ENCODE data around the gene ENTPD2.
"Not testable (repeated sequence)": the region's sequence is repeated elsewhere in the genome, so short reads cannot be mapped to it uniquely, and the experiment has no call there.

ENTPD2 gene

DNA sequence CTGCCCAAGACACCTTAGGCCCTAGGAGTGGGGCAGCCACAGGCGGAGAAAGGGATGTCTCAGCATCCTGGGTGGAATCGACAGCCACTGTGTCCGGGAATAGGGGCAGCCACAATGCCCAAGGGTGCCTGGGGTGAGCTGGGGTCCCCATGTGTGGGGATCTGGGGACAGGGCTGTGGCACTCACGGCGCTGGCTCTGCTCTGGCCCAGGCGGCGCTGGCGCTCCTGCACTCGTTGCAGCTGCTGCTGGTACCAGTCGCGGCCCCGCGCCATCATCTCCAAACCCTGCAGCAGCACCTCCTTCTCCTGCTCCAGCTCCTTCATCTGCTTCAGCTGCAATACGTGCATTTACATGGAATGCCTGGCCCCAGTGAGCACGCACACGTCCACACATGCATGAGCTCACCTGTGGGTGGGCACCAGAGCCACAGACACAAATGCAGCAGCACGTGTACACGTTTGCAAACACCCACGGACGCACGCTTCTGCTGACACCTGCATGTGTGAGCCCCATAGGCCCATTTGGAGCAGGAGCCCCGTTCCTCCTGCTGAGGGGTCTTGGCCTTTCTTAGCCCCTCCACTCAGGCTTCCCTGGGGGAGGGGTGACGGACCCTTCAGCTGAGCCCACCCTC lies 11.6 kb upstream of the ENTPD2 start:
- no peak for DNase-seq (ENCODE audit: low read depth in 1 of 2, low spot score in 1 of 2)

DNA sequence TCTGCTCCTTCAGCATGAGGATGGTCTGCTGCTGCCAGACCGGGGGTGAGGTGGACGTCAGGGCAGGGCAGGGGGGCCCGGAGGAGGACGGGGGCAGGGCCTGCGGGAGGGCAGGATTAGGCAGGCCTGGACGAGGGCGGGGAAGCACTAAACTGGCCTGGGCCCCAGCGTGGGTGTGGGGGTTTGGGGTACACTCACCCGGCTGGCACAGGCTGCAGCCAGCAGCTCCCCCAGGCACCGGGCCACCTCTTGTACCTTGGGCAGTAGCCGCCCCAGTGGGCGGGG lies 11.0 kb upstream of the ENTPD2 start:
- no peak for DNase-seq (ENCODE audit: low read depth in 1 of 2, low spot score in 1 of 2)

DNA sequence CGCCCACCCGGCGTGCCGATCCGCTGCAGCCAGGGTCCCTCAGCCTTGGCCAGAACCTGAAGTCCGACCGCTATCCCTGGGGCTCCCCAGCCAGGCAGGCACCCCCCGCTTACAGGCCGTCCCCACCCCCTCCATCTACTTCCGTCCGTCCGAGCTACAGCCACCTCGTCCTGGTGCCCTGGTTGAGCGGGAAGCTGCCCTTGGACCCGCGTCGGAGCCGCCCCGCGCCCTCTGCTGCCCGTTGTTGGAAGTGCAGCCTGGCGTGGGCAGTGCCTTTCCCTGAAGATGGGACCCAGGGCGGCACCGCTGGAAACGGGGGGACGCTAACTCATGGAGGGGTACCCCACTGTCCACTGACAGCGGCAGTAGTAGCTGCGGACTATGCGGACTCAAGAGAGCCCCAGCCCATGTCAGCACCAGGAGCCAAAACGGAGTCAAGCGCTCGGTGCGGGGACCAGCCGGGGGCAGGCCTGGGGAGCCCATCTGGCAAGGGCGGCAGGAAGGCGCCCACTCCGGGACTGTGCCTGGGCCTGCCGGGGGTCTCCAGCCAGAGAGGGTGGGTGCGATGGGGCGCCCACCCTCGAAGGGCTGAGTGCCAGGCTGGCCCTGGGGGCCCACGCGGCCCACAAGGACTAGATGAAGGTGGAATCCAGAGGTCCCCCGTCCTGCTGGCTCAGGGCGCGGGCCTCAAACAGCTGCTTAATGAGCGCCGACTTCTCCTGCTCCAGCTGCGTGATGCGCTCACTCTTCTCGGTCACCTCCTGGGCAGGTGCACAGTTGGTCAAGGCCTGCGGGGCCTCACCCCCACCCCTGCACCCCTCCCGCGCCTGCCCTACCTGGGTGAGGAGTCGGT lies 10.4 kb upstream of the ENTPD2 start:
- peak; percentile 31 to 59 for DNase-seq (ENCODE audit: low read depth in 1 of 2, low spot score in 1 of 2)

DNA sequence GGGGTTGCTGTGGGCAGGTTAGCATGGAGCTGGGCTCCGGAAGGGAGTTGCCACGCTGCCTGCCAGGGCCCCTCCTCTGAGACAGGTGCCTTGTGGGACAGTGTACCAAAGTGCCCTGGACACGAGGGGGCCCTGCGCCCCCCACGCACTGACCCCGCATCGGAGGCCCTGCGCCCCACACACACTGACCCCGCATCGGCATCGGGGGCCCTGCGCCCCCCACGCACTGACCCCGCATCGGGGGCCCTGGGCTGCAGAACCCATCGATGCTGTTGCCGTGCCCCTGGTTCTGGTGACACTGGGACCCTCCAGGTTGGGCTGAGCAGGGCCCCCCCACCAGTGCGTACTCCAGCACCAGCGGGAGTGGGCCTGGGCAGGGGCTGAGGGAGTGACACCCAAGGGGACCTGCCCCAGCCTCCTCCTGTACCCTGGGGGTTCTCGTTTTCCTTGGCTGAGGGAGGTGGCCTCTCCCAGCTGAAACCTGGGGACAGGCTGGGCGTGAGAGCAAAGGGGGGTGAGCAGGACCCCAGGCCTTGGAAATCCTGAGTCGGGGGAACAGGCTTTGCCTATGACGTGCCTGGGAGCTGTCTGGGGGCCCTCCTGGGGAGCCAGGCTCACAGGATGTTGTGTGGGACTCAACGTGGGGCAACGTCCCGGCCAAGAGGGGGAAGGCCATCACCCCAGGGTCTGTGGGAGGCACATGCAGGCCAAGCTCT lies 9.6 kb upstream of the ENTPD2 start:
- DNase-seq (ENCODE audit: low read depth in 1 of 2, low spot score in 1 of 2) = no peak

DNA sequence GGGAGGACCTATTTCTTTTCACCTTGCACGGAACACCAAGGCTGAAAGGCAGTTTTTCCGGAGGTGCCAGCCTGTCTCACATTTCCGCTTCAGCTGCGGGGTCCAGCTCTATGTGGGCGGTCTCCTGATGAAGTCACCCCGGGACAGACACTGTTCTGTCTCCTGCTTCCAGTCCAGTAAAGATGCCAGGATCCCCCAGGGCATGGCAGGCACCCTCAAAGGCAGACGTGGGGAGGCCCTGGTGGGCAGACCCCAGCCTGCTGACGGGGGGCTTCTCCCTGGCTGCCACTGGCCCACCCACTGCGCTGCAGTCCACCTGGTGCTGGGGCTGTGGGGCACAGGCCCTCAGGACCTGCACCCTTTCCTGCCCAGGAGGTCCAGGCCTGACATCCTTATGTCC lies 8.9 kb upstream of the ENTPD2 start:
- DNase-seq (ENCODE audit: low read depth in 1 of 2, low spot score in 1 of 2) = not testable (repeated sequence)

DNA sequence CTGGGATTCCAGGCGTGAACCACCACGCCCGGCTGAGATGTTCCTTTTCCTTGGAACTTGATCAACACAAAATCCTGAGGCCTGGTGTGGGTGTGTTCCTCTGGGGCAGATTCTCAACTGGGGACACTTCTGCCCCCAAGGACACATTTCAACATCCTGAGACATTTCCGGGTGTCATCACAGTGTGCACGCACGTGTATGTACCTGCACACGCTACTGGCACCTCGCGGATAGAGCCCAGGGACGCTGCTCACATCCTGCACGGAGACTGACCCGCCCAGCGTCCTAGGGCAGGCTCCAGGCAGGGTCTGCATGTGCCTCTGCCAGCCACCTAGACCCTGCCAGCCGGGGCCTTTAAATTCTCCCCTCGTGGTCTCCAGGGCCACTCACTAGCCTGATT lies 8.5 kb upstream of the ENTPD2 start:
- DNase-seq (ENCODE audit: low read depth in 1 of 2, low spot score in 1 of 2) = no peak

DNA sequence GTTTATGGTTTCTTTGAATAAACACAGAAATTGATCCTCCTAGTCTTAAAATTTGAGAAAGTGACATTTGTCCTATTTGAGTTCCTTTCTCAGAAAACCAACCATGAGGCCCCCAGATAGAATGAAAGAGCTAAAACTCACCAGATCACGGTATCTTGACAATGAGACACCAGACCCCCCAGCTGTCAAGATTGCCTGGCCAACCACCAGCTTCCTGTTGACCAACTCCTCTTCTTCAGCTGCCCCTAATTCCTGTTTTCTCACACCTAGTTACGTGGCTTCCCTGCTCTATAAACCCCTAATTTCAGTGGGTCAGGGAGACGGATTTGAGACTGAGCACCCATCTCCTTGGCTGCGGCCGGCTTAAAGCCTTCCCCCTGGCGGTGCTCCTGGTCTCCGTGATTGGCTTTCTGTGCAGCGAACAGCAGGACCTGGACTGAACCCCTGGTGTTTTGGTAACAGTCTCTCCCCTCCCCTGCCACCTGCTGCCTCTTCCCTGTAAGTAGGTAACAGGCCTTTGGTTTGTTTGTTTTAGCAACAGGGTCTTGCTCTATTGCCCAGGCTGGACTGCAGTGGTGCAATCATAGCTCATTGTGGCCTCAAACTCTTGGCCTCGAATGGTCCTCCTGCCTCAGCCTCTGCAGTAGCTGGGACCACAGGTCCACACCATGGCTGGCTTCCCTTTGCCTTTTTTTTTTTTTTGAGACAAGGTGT lies 4.8 kb upstream of the ENTPD2 start:
- DNase-seq (ENCODE audit: low read depth in 1 of 2, low spot score in 1 of 2) = no peak

DNA sequence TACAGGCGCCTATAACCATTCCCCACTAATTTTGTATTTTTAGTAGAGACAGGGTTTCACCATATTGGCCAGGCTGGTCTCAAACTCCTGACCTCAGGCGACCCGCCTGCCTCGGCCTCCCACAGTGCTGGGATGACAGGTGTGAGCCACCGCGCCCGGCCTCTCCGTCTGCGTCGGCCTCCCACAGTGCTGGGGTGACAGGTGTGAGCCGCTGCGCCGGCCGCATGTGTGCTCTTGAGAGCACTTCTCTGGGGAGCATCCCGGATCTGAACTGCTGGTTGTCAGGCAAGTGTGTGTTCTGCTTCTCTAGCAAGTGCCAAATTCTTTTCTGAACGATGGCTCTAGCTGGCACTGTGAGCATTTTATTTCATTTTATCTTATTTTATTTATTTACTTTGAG lies 3.7 kb upstream of the ENTPD2 start:
- DNase-seq (ENCODE audit: low read depth in 1 of 2, low spot score in 1 of 2) = no peak

DNA sequence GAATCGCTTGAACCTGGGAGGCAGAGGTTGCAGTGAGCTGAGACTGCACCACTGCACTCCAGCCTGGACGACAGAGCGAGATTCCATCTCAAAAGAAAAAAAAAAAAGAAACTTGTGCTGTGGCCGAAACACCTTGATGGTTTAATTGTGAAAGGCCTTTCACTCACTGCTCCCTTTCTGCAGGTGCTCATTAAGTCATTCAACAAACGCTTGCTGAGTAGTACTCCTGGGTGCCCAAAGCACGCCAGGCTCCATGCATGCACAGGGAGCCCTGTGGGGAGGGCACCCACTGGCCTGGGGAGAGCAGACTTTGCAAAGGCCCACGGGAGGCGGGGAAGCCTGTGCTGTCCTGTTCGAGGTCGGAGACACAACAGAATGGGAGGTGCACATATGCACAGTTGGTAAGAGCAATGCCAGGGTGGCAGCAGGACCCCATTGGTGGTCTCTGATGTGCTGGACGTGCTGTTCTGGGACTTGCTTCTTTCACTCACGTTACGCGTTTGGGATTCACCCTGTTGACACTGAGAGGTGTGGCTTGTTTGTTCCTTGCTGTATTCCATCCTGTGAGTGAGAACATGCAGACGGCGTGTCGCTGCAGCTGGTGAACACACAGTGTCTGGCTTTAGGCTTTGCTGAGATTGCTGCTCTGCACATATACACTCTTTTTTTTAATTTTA lies 3.0 kb upstream of the ENTPD2 start:
- DNase-seq (ENCODE audit: low read depth in 1 of 2, low spot score in 1 of 2) = no peak

DNA sequence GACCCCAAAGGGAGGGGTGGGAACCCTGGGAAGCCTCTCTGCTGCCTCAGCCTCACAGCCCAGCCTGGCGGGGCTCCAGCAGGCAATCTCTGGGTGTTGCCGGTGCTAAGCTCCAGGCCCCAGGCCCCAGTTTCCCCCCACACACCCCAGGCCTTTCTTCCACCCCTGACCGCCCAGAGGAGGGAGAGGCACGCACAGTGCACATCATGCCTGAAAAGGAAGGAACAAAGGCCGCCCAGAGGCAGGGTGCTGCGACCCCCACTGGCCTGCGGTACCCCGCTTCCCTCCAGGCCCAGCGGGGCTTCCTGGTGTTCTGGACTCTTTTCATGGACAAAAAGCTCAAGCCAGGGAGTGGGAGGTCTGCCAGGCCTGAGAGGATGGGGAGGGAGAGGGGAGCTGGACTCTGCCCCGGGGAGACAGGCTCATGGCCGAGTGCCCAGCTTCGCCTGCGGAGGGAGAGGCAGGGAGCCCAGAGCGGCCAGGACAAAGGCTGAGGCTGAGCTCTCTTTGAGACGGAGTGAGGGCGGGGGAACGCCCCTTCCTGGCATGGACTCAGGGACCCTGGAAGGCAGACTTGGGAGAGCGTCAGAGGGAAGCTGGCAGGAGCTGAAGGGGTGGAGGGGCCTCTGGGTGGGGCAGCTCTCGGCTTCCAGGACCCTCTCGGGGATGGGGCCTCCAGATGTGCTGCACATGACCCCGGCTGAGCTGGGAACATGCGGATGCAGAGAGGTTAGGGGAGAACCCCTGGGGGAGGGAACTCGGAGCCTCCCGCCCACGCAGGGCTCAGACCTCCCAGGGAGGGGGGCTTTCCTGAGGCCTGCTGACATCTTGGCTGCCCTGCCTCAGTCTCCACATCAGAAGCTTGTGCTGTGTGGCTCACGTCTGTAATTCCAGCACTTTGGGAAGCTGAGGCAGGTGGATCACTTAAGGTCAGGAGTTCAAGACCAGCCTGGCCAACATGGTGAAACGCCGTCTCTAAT lies 1.8 kb upstream of the ENTPD2 start:
- no peak for DNase-seq (ENCODE audit: low read depth in 1 of 2, low spot score in 1 of 2)

DNA sequence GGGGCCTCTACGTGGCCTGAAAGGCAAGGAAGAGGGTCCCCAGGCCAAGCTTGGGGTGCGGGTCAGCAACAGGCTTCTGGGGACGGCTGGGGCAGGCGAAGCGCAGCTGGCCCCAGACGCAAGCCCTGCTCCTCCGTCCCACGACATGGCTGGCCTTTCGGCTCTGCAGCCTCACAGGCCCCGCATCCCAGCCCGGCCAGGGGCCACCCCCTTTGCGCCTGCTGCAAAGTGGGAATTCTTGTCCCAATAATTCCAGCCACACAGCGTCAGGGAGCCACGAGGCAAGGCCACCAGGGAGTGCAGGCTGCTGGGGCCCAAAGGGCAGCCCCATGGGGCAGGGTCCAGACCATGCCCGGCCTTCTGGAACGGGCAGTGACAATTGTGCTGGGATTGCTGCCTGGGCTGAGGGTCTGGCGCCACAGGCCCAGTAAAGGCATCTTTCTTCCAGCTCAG lies 1.1 kb upstream of the ENTPD2 start:
- no peak for DNase-seq (ENCODE audit: low read depth in 1 of 2, low spot score in 1 of 2)

DNA sequence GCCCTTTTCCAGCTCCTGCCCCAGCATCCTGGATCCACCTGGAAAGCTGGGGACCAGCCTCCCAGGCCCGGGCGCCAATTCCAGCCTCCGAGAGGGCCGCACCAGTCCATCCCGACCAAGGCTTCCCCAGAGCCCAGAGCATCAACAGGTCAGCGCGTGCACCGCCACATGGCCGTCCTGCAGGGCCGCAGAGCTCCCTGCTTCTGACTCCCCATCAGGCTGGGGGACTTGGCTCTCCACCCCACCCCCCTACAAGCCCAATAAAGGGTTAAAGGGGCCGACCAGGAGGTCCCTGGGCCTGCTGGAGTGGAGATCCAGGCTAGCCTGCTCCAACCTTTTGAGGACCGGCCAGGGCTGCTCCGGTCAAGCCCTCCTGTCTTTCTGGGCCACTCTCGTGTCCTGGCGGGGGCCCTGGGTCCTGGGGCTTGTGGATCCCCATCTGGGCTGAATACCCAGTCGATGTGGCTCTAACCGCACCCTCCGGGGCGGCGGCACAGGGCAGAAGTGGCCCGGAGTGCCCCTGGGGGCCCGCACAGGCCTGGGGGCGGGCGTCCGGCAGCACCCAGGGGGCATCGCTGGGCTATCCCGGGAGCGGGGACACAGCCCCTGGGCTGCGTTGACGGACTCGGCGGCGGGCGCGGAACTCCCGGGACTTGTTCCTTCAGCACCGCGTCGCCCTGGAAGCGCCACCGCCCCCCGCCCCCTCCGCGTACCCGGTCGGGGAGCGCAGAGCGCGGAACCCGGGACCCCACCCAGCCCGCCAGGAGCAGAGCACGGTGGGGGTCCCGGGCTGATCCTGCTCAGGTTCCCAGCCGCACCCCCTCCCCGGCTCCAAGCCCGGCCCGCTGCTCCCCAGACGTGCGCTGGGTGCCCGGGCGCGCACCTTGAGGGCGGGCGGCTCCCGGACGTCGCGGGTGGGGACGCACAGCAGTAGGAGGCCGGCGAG lies 590 bp downstream of the ENTPD2 start:
- no peak for DNase-seq (ENCODE audit: low read depth in 1 of 2, low spot score in 1 of 2)

DNA sequence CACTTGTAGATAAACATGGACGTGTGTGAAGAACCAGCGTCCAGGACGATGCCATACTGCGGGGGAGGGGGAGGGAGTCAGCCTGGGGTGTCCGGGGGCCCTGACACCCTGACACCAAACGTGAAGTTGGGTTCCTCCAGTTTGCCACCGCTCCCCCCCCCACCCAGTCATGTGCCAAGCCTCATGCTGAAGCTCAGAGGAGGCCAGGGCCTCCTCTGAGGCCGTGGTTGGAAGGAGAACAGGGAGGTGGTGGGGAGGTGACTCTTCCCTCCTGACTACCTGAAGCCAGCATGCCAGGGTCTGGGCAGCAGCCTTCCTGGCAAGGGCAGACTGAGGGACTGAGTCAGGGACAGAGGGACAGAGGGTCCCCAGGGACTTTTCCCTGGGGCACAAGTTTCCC lies 1.6 kb downstream of the ENTPD2 start:
- DNase-seq (ENCODE audit: low read depth in 1 of 2, low spot score in 1 of 2) = no peak

DNA sequence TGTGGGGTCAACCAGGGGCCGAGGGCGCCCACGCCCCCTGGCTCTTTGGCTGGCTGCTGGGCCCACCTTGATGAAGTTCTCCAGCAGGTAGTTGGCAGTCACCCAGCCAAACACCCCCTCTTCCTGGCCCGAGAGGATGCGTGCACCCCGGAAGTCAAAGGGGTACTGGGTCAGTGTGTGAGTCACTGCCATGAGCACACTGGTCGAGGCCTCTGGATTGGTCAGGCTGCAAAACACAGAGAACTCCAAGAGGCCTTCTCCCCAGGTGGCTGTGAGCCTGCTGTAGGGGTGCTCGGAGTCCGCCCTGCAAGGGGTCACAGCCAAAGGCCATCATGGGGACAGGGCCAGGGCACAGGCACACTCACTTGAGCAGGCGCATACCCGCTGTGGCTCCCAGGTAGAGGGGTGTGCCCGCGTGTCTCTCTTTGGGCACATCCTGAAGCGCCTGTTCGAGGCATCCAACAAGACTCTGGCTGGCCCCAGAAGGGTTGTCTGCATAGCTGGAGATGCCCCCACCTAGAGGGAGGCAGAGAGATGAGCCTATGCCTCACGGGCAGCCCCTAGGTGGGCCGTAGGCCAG lies 2.6 kb downstream of the ENTPD2 start:
- no peak for DNase-seq (ENCODE audit: low read depth in 1 of 2, low spot score in 1 of 2)

DNA sequence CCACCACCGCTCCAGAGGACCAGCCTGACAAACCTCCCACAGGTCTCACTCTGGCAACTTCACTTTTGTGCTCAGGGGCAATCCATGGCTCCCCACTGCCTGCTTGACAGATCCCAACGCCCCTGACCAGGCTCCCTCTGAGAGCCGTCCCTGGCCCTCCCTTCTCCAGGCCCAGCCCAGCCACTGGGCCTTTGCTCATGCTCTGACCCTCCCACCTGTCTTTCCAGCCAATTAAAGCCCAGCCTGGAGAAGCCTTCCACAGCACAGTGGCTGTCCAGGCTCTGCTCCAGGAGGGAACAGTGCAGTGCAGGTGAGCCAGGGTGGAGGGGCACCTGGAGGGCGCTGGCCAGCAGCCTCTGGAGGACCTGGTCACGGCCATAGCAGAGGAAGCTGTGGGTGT lies 3.3 kb downstream of the ENTPD2 start:
- DNase-seq (ENCODE audit: low read depth in 1 of 2, low spot score in 1 of 2) = no peak

DNA sequence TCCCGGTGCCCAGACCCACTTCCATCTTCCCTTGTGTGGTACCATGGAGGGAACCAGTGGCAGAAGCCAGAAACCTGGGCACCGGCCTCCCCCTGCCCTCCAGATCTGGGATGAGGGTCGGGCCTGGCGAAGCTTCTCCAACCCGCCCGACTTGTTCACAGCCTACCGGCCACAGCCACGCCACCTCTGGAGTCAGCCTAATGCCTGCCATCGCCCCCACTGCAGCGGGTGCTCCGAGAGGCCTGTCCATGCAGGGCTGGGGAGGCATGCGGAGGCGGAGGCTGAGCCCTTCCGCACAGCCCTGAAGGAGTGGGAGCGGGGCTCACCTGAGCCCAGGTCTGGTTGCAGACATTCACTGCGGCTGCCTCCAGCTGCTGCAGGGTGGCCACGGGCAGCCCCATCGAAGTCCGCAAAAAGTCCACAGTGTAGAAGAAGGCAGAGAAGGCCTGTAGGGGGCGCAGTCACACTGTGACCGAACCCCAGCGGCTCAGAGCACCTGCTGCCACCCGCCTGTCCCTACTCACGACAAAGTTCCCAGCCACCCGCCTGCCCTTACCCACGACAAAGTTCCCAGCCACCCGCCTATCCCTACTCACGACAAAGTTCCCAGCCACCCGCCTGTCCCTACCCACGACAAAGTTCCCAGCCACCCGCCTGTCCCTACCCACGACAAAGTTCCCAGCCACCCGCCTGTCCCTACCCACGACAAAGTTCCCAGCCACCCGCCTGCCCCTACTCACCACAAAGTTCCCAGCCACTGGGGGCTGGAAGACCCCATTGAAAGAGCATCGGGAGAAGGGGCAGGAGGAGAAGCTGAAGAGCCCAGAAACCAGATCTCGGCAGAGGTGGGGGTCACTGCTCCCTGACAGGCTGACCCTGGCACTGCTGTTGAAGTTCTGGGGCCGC lies 4.1 kb downstream of the ENTPD2 start:
- no peak for DNase-seq (ENCODE audit: low read depth in 1 of 2, low spot score in 1 of 2)
